Astrocyte (in vitro differentiated cells and primary cell): ENCODE results near the gene MYO1E. TPM values are rescaled to one million over a fixed set of nuclear protein-coding genes. Genes with fewer than 3 reads are reported as not detected.
A peak's percentile ranks its signal among the peaks of the same experiment; 100 is the strongest.
"Not testable (repeated sequence)": the region's sequence is repeated elsewhere in the genome, so short reads cannot be mapped to it uniquely, and the experiment has no call there.

Source experiments
- DNase-seq: peaks from one replicate; pipeline ENCODE4 v3.0.0-alpha.2; 2010; ENCODE audit warnings: low read depth
- FAIRE-seq: peaks from 2 replicates; lab custom pipeline; 2011; peaks lifted over from hg19 to GRCh38; lab: Jason Lieb, UNC
- H2AFZ ChIP-seq: 2 replicates; pipeline ENCODE4 v1.6.0; 2012; ENCODE audit warnings: low read depth, low read length, inconsistent platforms
- H3K27ac ChIP-seq: 2 replicates; pipeline ENCODE4 v1.5.1; 2011; ENCODE audit warnings: low read depth, low read length, inconsistent platforms
- H3K27me3 ChIP-seq: 2 replicates; pipeline ENCODE4 v1.6.0; 2011; ENCODE audit warnings: low read length, inconsistent platforms; ENCODE audit not compliant: insufficient read depth
- H3K36me3 ChIP-seq: 2 replicates; pipeline ENCODE4 v1.5.1; 2011; ENCODE audit warnings: low read length, inconsistent platforms; ENCODE audit not compliant: insufficient read depth
- H3K4me1 ChIP-seq: 2 replicates; pipeline ENCODE4 v1.5.1; 2011; ENCODE audit warnings: low read length, inconsistent platforms; ENCODE audit not compliant: insufficient read depth
- H3K4me2 ChIP-seq: 2 replicates; pipeline ENCODE4 v1.6.0; 2012; ENCODE audit warnings: low read length, inconsistent platforms
- H3K4me3 ChIP-seq: 2 replicates; pipeline ENCODE4 v1.5.1; 2011; ENCODE audit warnings: low read depth, mild to moderate bottlenecking, low read length, inconsistent platforms; ENCODE audit not compliant: insufficient read depth
- H3K79me2 ChIP-seq: 2 replicates; pipeline ENCODE4 v1.6.0; 2012; ENCODE audit warnings: mild to moderate bottlenecking, low read length, inconsistent platforms; ENCODE audit not compliant: insufficient read depth
- H3K9ac ChIP-seq: 2 replicates; pipeline ENCODE4 v1.6.0; 2012; ENCODE audit warnings: mild to moderate bottlenecking, low read length, inconsistent platforms
- H3K9me3 ChIP-seq: 2 replicates; pipeline ENCODE4 v1.5.1; 2012; ENCODE audit warnings: low read depth, mild to moderate bottlenecking, low read length, inconsistent platforms; ENCODE audit not compliant: insufficient read depth
- H4K20me1 ChIP-seq: 2 replicates; pipeline ENCODE4 v1.6.0; 2012; ENCODE audit warnings: low read length, inconsistent platforms; ENCODE audit not compliant: insufficient read depth
- H3K27ac Mint-ChIP-seq: one replicate; pipeline ENCODE4 v1.8.0; 2021; ENCODE audit warnings: mild to moderate bottlenecking, mixed read lengths; ENCODE audit not compliant: unreplicated experiment
- H3K27me3 Mint-ChIP-seq: one replicate; pipeline ENCODE4 v1.8.0; 2021; ENCODE audit warnings: low read depth, mixed read lengths; ENCODE audit not compliant: unreplicated experiment
- H3K36me3 Mint-ChIP-seq: one replicate; pipeline ENCODE4 v1.8.0; 2021; ENCODE audit warnings: low read depth, mixed read lengths; ENCODE audit not compliant: unreplicated experiment
- H3K4me1 Mint-ChIP-seq: one replicate; pipeline ENCODE4 v1.8.0; 2021; ENCODE audit warnings: low read depth, mixed read lengths; ENCODE audit not compliant: unreplicated experiment
- H3K4me3 Mint-ChIP-seq: one replicate; pipeline ENCODE4 v1.8.0; 2021; ENCODE audit warnings: mild to moderate bottlenecking, moderate library complexity, mixed read lengths; ENCODE audit not compliant: unreplicated experiment
- H3K9me3 Mint-ChIP-seq: one replicate; pipeline ENCODE4 v1.8.0; 2021; ENCODE audit warnings: mild to moderate bottlenecking, mixed read lengths; ENCODE audit not compliant: unreplicated experiment
- EZH2 ChIP-seq: IDR thresholded peaks from 2 replicates; pipeline ENCODE4 v1.6.1; 2012; ENCODE audit warnings: mild to moderate bottlenecking, low read length, inconsistent platforms; ENCODE audit not compliant: insufficient read depth
- total RNA-seq: library from RNA; stranded (reverse); gene quantifications from 2 replicates; pipeline ENCODE4 v1.2.1, GENCODE V29; 2021
- TF ChIP-seq, protein P1 (sequence below): IDR thresholded peaks from 2 replicates; pipeline ENCODE4 v1.5.1; 2011; ENCODE audit warnings: low read depth, mild to moderate bottlenecking, inconsistent platforms, low read length, moderate library complexity; ENCODE audit not compliant: insufficient read depth

MYO1E gene
- total RNA-seq, 1 donor from 2014 or later, result 227 TPM

DNA sequence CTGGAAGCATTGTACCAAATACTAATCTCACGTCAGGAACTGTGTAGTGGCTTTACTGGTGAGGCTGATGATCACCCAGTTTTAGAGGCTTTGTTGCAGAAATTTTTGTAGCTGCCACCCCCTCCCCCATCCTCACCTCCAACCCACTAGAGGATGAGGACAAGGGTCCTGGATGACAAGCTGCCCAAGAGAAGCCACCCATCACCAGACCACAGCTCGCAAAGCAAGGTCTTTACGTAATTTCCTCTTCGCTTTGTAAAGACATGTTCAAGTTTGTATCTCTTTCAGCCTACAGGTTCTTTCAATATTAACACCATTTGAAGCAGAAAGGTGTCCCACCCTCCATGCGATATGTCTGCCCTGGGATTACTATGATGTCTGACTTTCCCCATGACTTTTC, 91.8 kb downstream of the MYO1E start:
- Mint-ChIP-seq H3K27me3 (no peaks in the 10 kb centered on the region), H3K36me3 (peaks cover 4% of the 10 kb centered on the region), H3K9me3 (no peaks in the 10 kb centered on the region), H3K4me1 (peaks cover 12% of the 10 kb centered on the region), H3K27ac (no peak overlapping the region), H3K4me3 (no peak overlapping the region)
- Histone ChIP-seq H3K36me3 (no peaks in the 10 kb centered on the region), H3K27ac (no peak overlapping the region), H3K9ac (no peak overlapping the region), H3K4me3 (no peak overlapping the region), H4K20me1 (peaks cover 71% of the 10 kb centered on the region), H3K4me2 (no peak overlapping the region), H3K9me3 (no peaks in the 10 kb centered on the region), H3K27me3 (no peaks in the 10 kb centered on the region), H3K4me1 (peaks cover 6% of the 10 kb centered on the region), H3K79me2 (peaks cover 90% of the 10 kb centered on the region), H2AFZ (no peak overlapping the region)
- TF ChIP-seq EZH2, result no peak
- TF ChIP-seq, protein P1, sequence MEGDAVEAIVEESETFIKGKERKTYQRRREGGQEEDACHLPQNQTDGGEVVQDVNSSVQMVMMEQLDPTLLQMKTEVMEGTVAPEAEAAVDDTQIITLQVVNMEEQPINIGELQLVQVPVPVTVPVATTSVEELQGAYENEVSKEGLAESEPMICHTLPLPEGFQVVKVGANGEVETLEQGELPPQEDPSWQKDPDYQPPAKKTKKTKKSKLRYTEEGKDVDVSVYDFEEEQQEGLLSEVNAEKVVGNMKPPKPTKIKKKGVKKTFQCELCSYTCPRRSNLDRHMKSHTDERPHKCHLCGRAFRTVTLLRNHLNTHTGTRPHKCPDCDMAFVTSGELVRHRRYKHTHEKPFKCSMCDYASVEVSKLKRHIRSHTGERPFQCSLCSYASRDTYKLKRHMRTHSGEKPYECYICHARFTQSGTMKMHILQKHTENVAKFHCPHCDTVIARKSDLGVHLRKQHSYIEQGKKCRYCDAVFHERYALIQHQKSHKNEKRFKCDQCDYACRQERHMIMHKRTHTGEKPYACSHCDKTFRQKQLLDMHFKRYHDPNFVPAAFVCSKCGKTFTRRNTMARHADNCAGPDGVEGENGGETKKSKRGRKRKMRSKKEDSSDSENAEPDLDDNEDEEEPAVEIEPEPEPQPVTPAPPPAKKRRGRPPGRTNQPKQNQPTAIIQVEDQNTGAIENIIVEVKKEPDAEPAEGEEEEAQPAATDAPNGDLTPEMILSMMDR, result no peak
- FAIRE-seq (no peak), DNase-seq (no peak)

DNA sequence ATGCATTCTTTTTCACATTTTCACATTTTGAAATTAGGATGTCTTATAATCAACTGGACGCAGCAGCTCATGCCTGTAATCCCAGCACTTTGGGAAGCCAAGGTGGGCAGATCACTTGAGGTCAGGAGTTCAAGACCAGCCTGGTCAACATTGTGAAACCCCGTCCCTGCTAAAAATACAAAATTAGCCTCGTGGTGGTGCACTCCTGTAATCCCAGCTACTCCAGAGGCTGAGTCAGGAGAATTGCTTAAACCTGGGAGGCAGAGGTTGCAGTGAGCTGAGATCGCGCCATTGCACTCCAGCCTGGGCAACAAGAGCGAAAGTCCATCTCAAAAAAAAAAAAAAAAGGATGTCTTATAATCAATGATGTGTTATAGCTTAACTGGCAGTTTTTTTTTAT, 92.4 kb downstream of the MYO1E start:
- FAIRE-seq, H3K4me3 Mint-ChIP-seq, H3K4me3 ChIP-seq, H3K4me2 ChIP-seq, H3K9me3 Mint-ChIP-seq, H3K27me3 Mint-ChIP-seq, H3K27ac Mint-ChIP-seq, H3K9ac ChIP-seq, H3K36me3 ChIP-seq, DNase-seq, H3K27ac ChIP-seq, H3K4me1 ChIP-seq, H3K27me3 ChIP-seq, H3K36me3 Mint-ChIP-seq, H2AFZ ChIP-seq, H3K9me3 ChIP-seq: not testable (repeated sequence)
- Histone ChIP-seq H3K79me2 (peaks cover 93% of the 10 kb centered on the region), H4K20me1 (peaks cover 73% of the 10 kb centered on the region)
- peaks cover 13% of the 10 kb centered on the region for H3K4me1 Mint-ChIP-seq

DNA sequence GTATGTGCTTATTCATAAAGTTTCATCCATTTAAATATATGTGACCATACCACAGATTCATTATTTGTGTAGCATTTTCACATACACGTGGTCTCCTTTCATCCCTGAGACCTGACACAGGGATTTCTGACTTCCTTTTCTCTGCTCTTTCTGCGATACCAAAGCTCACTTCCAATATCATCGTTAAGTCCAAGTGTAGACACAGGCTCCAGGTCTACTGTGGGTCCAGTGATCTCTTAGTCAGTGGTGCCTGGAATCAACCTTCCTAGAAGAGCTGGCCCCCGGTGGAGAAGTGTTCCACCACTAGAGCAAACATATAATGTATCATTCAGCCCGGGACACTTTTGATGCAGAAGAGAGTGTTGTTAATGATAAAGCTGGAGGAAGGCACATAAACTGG, 93.6 kb downstream of the MYO1E start:
- no peak overlapping the region for H2AFZ ChIP-seq
- no peak for FAIRE-seq

More for the DNA sequence above, 93.6 kb downstream of the MYO1E start:
- Histone ChIP-seq H3K27me3 (no peaks in the 10 kb centered on the region), H3K9me3 (no peaks in the 10 kb centered on the region), H3K36me3 (no peaks in the 10 kb centered on the region), H3K9ac (no peak overlapping the region), H3K4me3 (no peak overlapping the region), H3K4me2 (no peak overlapping the region), H3K4me1 (peaks cover 9% of the 10 kb centered on the region), H3K27ac (no peak overlapping the region), H3K79me2 (peaks cover 95% of the 10 kb centered on the region), H4K20me1 (peaks cover 76% of the 10 kb centered on the region)
- no peak for TF ChIP-seq EZH2
- TF ChIP-seq, protein P1, result no peak
- peaks cover 7% of the 10 kb centered on the region for H3K36me3 Mint-ChIP-seq
- no peaks in the 10 kb centered on the region for H3K9me3 Mint-ChIP-seq
- no peak overlapping the region for H3K4me3 Mint-ChIP-seq
- peak overlapping the region; percentile 17 for H3K27ac Mint-ChIP-seq
- peaks cover 26% of the 10 kb centered on the region for H3K4me1 Mint-ChIP-seq
- H3K27me3 Mint-ChIP-seq, result no peaks in the 10 kb centered on the region
- no peak for DNase-seq
